ENCODE data around the gene CST6.
"Not testable (repeated sequence)": the region's sequence is repeated elsewhere in the genome, so short reads cannot be mapped to it uniquely, and the experiment has no call there.

The CST6 gene

GRCh38 chr11:66015454-66015881 lies 3.7 kb downstream of the CST6 start:
- DNase-seq (ENCODE audit: low spot score) = no peak

- DNase-seq (ENCODE audit: low spot score) = no peak
These were observed 4.4 kb downstream of the CST6 start for GRCh38 chr11:66015936-66016792.

- DNase-seq (ENCODE audit: low spot score) = no peak
These were observed 5.0 kb downstream of the CST6 start for GRCh38 chr11:66016793-66017177.

- no peak for DNase-seq (ENCODE audit: low spot score)
These were observed 5.5 kb downstream of the CST6 start for GRCh38 chr11:66017321-66017720.

- no peak for DNase-seq (ENCODE audit: low spot score)
These were observed 8.4 kb downstream of the CST6 start for GRCh38 chr11:66020212-66020611.

- DNase-seq (ENCODE audit: low spot score) = no peak
These were observed 9.0 kb downstream of the CST6 start for GRCh38 chr11:66020618-66021357.

- peak; percentile 98 for DNase-seq (ENCODE audit: low spot score)
These were observed 10.8 kb downstream of the CST6 start for GRCh38 chr11:66022401-66023185.

- not testable (repeated sequence) for DNase-seq (ENCODE audit: low spot score)
These were observed 11.3 kb downstream of the CST6 start for GRCh38 chr11:66023186-66023440.

- DNase-seq (ENCODE audit: low spot score) = no peak
These were observed 14.3 kb downstream of the CST6 start, which contains the start of gene CATSPER1 for GRCh38 chr11:66026017-66026529. Gene CATSPER1 (minus strand): TSS chr11:66026479. CDS start chr11:66026379, 100 bp downstream.

- DNase-seq (ENCODE audit: low spot score) = no peak
These were observed 21.3 kb downstream of the CST6 start for GRCh38 chr11:66032957-66033735.

- no peak for DNase-seq (ENCODE audit: low spot score)
These were observed 24.0 kb downstream of the CST6 start for GRCh38 chr11:66035653-66036333.

- no peak for DNase-seq (ENCODE audit: low spot score)
These were observed 24.5 kb downstream of the CST6 start for GRCh38 chr11:66036334-66036710.

- DNase-seq (ENCODE audit: low spot score) = no peak
These were observed 25.5 kb downstream of the CST6 start for GRCh38 chr11:66037327-66037726.

GRCh38 chr11:66039765-66040164 lies 28.0 kb downstream of the CST6 start:
- DNase-seq (ENCODE audit: low spot score) = no peak

GRCh38 chr11:66042227-66042995 lies 30.6 kb downstream of the CST6 start:
- DNase-seq (ENCODE audit: low spot score) = no peak

- DNase-seq (ENCODE audit: low spot score) = no peak
These were observed 31.4 kb downstream of the CST6 start for GRCh38 chr11:66042996-66043906.

GRCh38 chr11:66044757-66045156 lies 32.9 kb downstream of the CST6 start:
- DNase-seq (ENCODE audit: low spot score) = no peak

GRCh38 chr11:66045177-66045639 lies 33.4 kb downstream of the CST6 start:
- peak; percentile 94 for DNase-seq (ENCODE audit: low spot score)

GRCh38 chr11:66046901-66047300 lies 35.1 kb downstream of the CST6 start:
- DNase-seq (ENCODE audit: low spot score) = no peak
